Hepatocyte (in vitro differentiated cells): Measurements from ENCODE around the gene BAZ2B.

Experiments used
- EZH2 ChIP-seq: fragments of 200-600 bp; sonication (generic); IDR thresholded peaks from 2 replicates; pipeline ENCODE4 v1.6.1; 2016; ENCODE audit warnings: antibody characterized with exemption, mild to moderate bottlenecking, borderline replicate concordance
- EZH2phosphoT487 ChIP-seq: fragments of 200-600 bp; sonication (generic); IDR thresholded peaks from one replicate; pipeline ENCODE4 v1.6.1; 2018; ENCODE audit warnings: antibody characterized with exemption, mild to moderate bottlenecking, low read depth, moderate library complexity; ENCODE audit not compliant: unreplicated experiment, severe bottlenecking
- TF ChIP-seq, protein P1 (sequence below): fragments of 200-600 bp; sonication (generic); IDR thresholded peaks from 2 replicates; pipeline ENCODE4 v1.5.1; 2016; ENCODE audit warnings: antibody characterized with exemption, mild to moderate bottlenecking; ENCODE audit not compliant: poor library complexity

DNA sequence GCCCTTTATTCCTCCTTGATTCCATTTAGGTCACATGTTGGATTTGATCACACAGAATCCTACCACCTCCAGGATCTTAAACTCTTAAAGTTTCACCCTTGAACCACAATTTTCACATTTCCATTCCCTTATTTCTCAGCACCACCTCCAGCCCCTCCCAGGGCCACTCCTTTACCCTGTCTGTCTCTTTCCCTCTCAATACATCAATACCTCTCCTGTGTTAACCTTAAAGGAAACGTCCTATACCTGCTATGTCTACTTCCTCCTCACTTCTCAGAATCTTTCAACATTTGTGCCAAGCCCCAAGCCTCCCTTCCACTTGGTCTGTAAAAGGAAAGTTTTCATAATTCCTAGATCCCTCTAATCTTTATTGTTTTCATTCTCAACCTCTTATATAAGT is 158.8 kb downstream of the BAZ2B start:
- TF ChIP-seq, protein P1, sequence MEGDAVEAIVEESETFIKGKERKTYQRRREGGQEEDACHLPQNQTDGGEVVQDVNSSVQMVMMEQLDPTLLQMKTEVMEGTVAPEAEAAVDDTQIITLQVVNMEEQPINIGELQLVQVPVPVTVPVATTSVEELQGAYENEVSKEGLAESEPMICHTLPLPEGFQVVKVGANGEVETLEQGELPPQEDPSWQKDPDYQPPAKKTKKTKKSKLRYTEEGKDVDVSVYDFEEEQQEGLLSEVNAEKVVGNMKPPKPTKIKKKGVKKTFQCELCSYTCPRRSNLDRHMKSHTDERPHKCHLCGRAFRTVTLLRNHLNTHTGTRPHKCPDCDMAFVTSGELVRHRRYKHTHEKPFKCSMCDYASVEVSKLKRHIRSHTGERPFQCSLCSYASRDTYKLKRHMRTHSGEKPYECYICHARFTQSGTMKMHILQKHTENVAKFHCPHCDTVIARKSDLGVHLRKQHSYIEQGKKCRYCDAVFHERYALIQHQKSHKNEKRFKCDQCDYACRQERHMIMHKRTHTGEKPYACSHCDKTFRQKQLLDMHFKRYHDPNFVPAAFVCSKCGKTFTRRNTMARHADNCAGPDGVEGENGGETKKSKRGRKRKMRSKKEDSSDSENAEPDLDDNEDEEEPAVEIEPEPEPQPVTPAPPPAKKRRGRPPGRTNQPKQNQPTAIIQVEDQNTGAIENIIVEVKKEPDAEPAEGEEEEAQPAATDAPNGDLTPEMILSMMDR = no peak
- TF ChIP-seq EZH2phosphoT487 (no peak), EZH2 (no peak)
